Medulla oblongata (tissue), 1 donor: ENCODE data around the gene MRGPRG.
A peak's percentile ranks its signal among the peaks of the same experiment; 100 is the strongest.
"Not testable (repeated sequence)": the region's sequence is repeated elsewhere in the genome, so short reads cannot be mapped to it uniquely, and the experiment has no call there.

Experiments
- DNase-seq: peaks from one replicate; pipeline ENCODE4 v3.0.0-alpha.2; 2015; ENCODE audit errors: extremely low spot score

MRGPRG gene

GRCh38 chr11:3218483-3219280 is at the start of gene MRGPRG:
TSS of gene MRGPRG (minus strand) at chr11:3218813. CDS start at chr11:3218813, 0 bp downstream.
- DNase-seq: no peak

GRCh38 chr11:3262548-3262947 is 43.9 kb upstream of the MRGPRG start:
- not testable (repeated sequence) for DNase-seq

GRCh38 chr11:3261831-3262230 is 43.2 kb upstream of the MRGPRG start:
- DNase-seq: not testable (repeated sequence)

GRCh38 chr11:3257509-3257908 is 38.9 kb upstream of the MRGPRG start:
- DNase-seq: not testable (repeated sequence)

GRCh38 chr11:3255241-3255640 is 36.6 kb upstream of the MRGPRG start:
- DNase-seq: not testable (repeated sequence)

- DNase-seq: not testable (repeated sequence)
Measured at GRCh38 chr11:3254773-3255172, 36.2 kb upstream of the MRGPRG start.

GRCh38 chr11:3245071-3245470 is 26.5 kb upstream of the MRGPRG start:
- DNase-seq: no peak

- DNase-seq: no peak
Measured at GRCh38 chr11:3243880-3244279, 25.3 kb upstream of the MRGPRG start.

- DNase-seq: no peak
Measured at GRCh38 chr11:3237119-3237518, 18.5 kb upstream of the MRGPRG start.

- no peak for DNase-seq
Measured at GRCh38 chr11:3234846-3235245, 16.2 kb upstream of the MRGPRG start.

- no peak for DNase-seq
Measured at GRCh38 chr11:3232956-3233355, 14.3 kb upstream of the MRGPRG start.

- DNase-seq: peak; percentile 51
Measured at GRCh38 chr11:3231851-3232744, 13.5 kb upstream of the MRGPRG start, which contains the start of gene MRGPRE. TSS of gene MRGPRE (minus strand) at chr11:3232417. CDS start at chr11:3228799, 3,618 bp downstream.

- no peak for DNase-seq
Measured at GRCh38 chr11:3231550-3231850, 12.9 kb upstream of the MRGPRG start.

GRCh38 chr11:3230636-3231549 is 12.3 kb upstream of the MRGPRG start:
- no peak for DNase-seq

GRCh38 chr11:3229673-3230630 is 11.3 kb upstream of the MRGPRG start:
- no peak for DNase-seq

GRCh38 chr11:3228445-3228829 is 9.8 kb upstream of the MRGPRG start:
- DNase-seq: no peak

- no peak for DNase-seq
Measured at GRCh38 chr11:3227568-3228444, 9.2 kb upstream of the MRGPRG start.

GRCh38 chr11:3226846-3227567 is 8.4 kb upstream of the MRGPRG start:
- no peak for DNase-seq
